ENCODE data around the gene NLRP1. TPM values are rescaled to one million over a fixed set of nuclear protein-coding genes. Genes with fewer than 3 reads are reported as not detected.

NLRP1 gene
- total RNA-seq, 1 donor from 2014 or later: 8.6 TPM

- no peak for DNase-seq (ENCODE audit: low read depth)
Measured at GRCh38 chr17:5478992-5479391, 105.3 kb downstream of the NLRP1 start.

GRCh38 chr17:5473906-5474305 lies 110.4 kb downstream of the NLRP1 start:
- no peak for DNase-seq (ENCODE audit: low read depth)

GRCh38 chr17:5472511-5472910 lies 111.8 kb downstream of the NLRP1 start:
- DNase-seq (ENCODE audit: low read depth): no peak

- DNase-seq (ENCODE audit: low read depth): no peak
Measured at GRCh38 chr17:5468075-5468473, 116.2 kb downstream of the NLRP1 start.

DNA sequence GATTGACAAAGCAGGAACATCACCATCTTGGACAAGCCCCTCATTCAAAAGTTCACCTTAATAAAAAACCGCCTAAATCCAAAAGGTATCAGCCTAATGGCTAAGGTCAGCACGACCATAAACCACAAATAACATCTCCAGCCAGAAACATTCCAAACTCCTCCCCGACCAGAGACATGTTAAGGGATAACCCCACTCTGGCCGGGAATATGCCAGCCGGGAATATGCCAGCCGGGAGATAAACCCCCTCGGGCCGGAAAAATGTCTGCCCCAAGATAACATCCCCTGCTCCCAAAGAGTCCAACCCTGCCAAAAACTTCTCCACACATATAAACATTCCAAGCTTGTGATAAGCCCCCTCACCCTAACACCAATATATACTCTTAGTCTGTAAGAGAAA lies 116.9 kb downstream of the NLRP1 start:
- DNase-seq (ENCODE audit: low read depth): no peak

DNA sequence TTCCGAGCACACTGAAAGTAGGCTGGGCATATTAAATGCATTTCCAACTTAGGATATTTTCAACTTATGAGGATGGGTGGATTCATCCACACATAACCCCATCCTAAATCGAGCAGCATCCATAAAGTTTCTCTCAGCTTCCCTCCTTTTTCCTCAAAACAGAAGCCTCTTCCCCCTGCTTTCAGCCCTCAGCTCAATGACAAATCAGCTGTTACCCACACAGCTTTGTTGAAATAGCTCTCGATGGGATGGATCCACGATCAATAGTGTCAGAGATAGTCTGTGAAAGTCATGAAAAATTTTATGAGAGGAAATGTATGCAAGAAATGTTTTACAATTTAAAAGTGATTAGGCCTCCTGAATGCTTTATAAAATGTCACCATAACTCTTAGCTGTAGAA lies 118.0 kb downstream of the NLRP1 start:
- no peak for DNase-seq (ENCODE audit: low read depth)

DNA sequence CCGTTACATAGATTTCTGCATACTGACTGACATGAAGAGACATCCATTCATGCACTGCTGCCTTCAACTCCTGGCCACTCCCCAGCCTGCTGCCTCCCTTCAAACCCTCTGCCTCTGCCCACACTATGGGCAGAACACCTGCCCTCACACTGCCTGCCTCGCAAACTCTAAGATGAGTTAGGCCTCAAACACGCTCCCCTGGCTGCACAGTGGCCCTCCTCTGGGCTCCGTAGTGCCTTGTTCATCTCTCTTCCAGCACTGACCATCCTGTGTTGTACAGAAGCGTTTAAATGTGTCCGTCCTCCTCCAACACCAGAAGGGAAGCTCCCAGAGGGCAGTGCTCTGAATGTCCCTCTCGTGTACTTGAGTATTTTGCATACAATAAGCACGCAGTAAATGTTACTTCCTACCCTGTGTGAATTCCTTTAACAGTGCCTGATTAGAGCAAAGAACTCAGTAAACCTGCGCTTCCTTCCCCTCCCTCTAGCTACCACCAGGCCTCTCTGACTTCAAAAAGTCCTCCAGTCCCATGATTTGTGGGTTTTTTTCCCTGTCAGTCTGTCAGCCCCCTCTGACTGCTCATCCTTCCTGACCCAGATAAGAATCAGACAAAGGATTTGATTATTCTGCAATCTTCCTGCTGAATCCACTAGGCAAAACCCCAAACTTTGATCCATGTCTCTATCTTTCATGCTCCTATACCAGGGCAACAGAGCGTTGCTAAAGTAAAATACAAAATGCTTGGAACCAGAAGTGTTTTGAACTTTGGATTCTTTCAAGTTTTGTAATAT lies 119.4 kb downstream of the NLRP1 start:
- DNase-seq (ENCODE audit: low read depth): no peak

Other genes with a start within 250 kb of the NLRP1 start
- 81.6 and 161 TPM in 2 replicates for gene NUP88, start 164.8 kb downstream of the NLRP1 start, total RNA-seq
- gene RPAIN, start 164.3 kb downstream of the NLRP1 start, total RNA-seq: 29.3 and 56.1 TPM in 2 replicates
- 190 and 289 TPM in 2 replicates for gene C1QBP, start 145.4 kb downstream of the NLRP1 start, total RNA-seq
- 10.1 and 16.2 TPM in 2 replicates for gene DHX33, start 115.5 kb downstream of the NLRP1 start, total RNA-seq
- gene DERL2, start 98.3 kb downstream of the NLRP1 start, total RNA-seq: 41.5 and 56.6 TPM in 2 replicates
- gene MIS12, start 97.9 kb downstream of the NLRP1 start, total RNA-seq: 19.4 and 27.2 TPM in 2 replicates